Caco-2 (cell line): ENCODE measurements around the gene ABCA4. TPM values are rescaled to one million over a fixed set of nuclear protein-coding genes. Genes with fewer than 3 reads are reported as not detected.

Source experiments
- BruUV-seq: library from RNA; stranded (reverse); fragments of 400-500 nt; replicated peaks from 2 replicates; lab custom pipeline; 2021; lab: Mats Ljungman, UMichigan
- CTCF ChIA-PET: fragments of 300-600 bp; sonication (Branson Sonifier 250); formaldehyde crosslinking; loops from one replicate; lab custom pipeline; 2022; ENCODE audit warnings: antibody characterized with exemption; lab: Charles Lee
- POLR2A ChIA-PET: fragments of 300-600 bp; sonication (Branson Sonifier 250); formaldehyde crosslinking; loops from one replicate; lab custom pipeline; 2022; ENCODE audit warnings: antibody characterized with exemption; lab: Charles Lee
- DNase-seq, 2 experiments: peaks; one replicate each; pipeline versions ENCODE4 v3.0.0 to v3.0.0-alpha.2; 2020 to 2022
- H3K27me3 ChIP-seq: replicated peaks from 2 replicates; pipeline ENCODE4 v1.6.0; 2011; ENCODE audit warnings: low read length; ENCODE audit not compliant: control insufficient read depth, insufficient read depth
- H3K36me3 ChIP-seq: 2 replicates; pipeline ENCODE4 v1.5.1; 2011; ENCODE audit warnings: low read length; ENCODE audit not compliant: control insufficient read depth, insufficient read depth
- H3K4me1 ChIP-seq: fragments of 250-450 bp; sonication (Bioruptor Pico); 2 replicates; pipeline ENCODE4 v1.5.1; 2020; ENCODE audit warnings: mild to moderate bottlenecking
- H3K4me3 ChIP-seq: 2 replicates; pipeline ENCODE4 v1.5.1; 2011; ENCODE audit warnings: low read depth, mild to moderate bottlenecking, control low read depth, low read length
- H3K9me3 ChIP-seq: fragments of 250-450 bp; sonication (Bioruptor Pico); 2 replicates; pipeline ENCODE4 v1.5.1; 2020; ENCODE audit warnings: mild to moderate bottlenecking, moderate library complexity
- H3K27ac Mint-ChIP-seq: one replicate; pipeline ENCODE4 v1.8.0; 2022; ENCODE audit warnings: mixed read lengths; ENCODE audit not compliant: unreplicated experiment
- H3K27me3 Mint-ChIP-seq: one replicate; pipeline ENCODE4 v1.8.0; 2022; ENCODE audit warnings: mixed read lengths; ENCODE audit not compliant: insufficient read depth, unreplicated experiment
- H3K36me3 Mint-ChIP-seq: one replicate; pipeline ENCODE4 v1.8.0; 2022; ENCODE audit warnings: mild to moderate bottlenecking, mixed read lengths; ENCODE audit not compliant: insufficient read depth, unreplicated experiment
- H3K4me1 Mint-ChIP-seq: one replicate; pipeline ENCODE4 v1.8.0; 2022; ENCODE audit warnings: low read depth, mixed read lengths; ENCODE audit not compliant: unreplicated experiment
- H3K4me3 Mint-ChIP-seq: one replicate; pipeline ENCODE4 v1.8.0; 2022; ENCODE audit warnings: mild to moderate bottlenecking, moderate library complexity, mixed read lengths; ENCODE audit not compliant: unreplicated experiment
- H3K9me3 Mint-ChIP-seq: one replicate; pipeline ENCODE4 v1.8.0; 2022; ENCODE audit warnings: mixed read lengths; ENCODE audit not compliant: unreplicated experiment
- CTCF ChIP-seq, 2 experiments: fragments of 200-600 bp in 1 of 2; IDR thresholded peaks; 1 replicate in 1 of 2; 2 replicates in 1 of 2; pipeline versions ENCODE4 v1.5.1 to v1.8.0; 2011 to 2022; ENCODE audit warnings: antibody characterized with exemption in 1 of 2, control low read depth in 1 of 2, inconsistent platforms in 1 of 2, low read depth in 1 of 2, low read length in 1 of 2, mild to moderate bottlenecking in 1 of 2, moderate library complexity in 1 of 2; ENCODE audit not compliant: insufficient read depth in 1 of 2, severe bottlenecking in 1 of 2, unreplicated experiment in 1 of 2
- intact Hi-C: fragments of 100-400 bp; cut with micrococcal nuclease; formaldehyde crosslinking; loops from one replicate; pipeline ENCODE4 v1.10.0; 2022; ENCODE audit not compliant: unreplicated experiment
- total RNA-seq: library from RNA; stranded (reverse); gene quantifications from 2 replicates; pipeline ENCODE4 v1.2.3, GENCODE V29; 2022

The ABCA4 gene
- total RNA-seq, 1 experiment from 2014 or later: 1.8 TPM

- H3K9me3 ChIP-seq: no peaks in the 10 kb centered on the region
- no peaks in the 10 kb centered on the region for H3K36me3 ChIP-seq
- intact Hi-C loops: loop anchor here (1.0 to 2.0 kb wide), 2 partner anchors 10 to 43 kb away; no protein-coding TSS in a partner anchor
- H3K4me3 ChIP-seq: no peak overlapping the region
- H3K9me3 Mint-ChIP-seq: no peaks in the 10 kb centered on the region
- H3K27me3 ChIP-seq: no peaks in the 10 kb centered on the region
- CTCF ChIA-PET: interaction anchor here (1.1 kb wide), 1 partner anchor 44 kb away, joined by 6 read pairs; no protein-coding TSS in a partner anchor
- peaks cover 40% of the 10 kb centered on the region for H3K4me1 ChIP-seq
- no TSS peak for BruUV-seq
- no peaks in the 10 kb centered on the region for H3K27me3 Mint-ChIP-seq
- no peaks in the 10 kb centered on the region for H3K36me3 Mint-ChIP-seq
- no peak for TF ChIP-seq CTCF (IDR thresholded peaks at IDR 0.05; ENCODE audit: insufficient read depth in 1 of 2, low read depth in 1 of 2, low read length in 1 of 2, severe bottlenecking in 1 of 2, unreplicated experiment in 1 of 2)
- no peak overlapping the region for H3K4me3 Mint-ChIP-seq
- peaks cover 23% of the 10 kb centered on the region for H3K4me1 Mint-ChIP-seq
- no peak for DNase-seq
- peak overlapping the region; percentile 91 for H3K27ac Mint-ChIP-seq
- POLR2A ChIA-PET: interaction anchor here (1.1 kb wide), 1 partner anchor 37 kb away, joined by 6 read pairs; no protein-coding TSS in a partner anchor
Observed at GRCh38 chr1:94105957-94106529, 14.9 kb downstream of the ABCA4 start.

GRCh38 chr1:94105581-94105952, 15.4 kb downstream of the ABCA4 start:
- DNase-seq: peak; percentile 45 to 49
- H3K27ac Mint-ChIP-seq: peak overlapping the region; percentile 91
- H3K4me1 ChIP-seq: peaks cover 42% of the 10 kb centered on the region
- no peaks in the 10 kb centered on the region for H3K36me3 Mint-ChIP-seq
- H3K4me3 ChIP-seq: no peak overlapping the region
- peaks cover 28% of the 10 kb centered on the region for H3K4me1 Mint-ChIP-seq
- H3K9me3 ChIP-seq: no peaks in the 10 kb centered on the region
- H3K4me3 Mint-ChIP-seq: peak overlapping the region; percentile 62
- ChIA-PET CTCF (interaction anchor here (1.1 kb wide), 1 partner anchor 44 kb away, joined by 6 read pairs; no protein-coding TSS in a partner anchor), POLR2A (interaction anchor here (0.5 to 1.1 kb wide), 2 partner anchors 12 to 37 kb away, joined by 3 to 6 read pairs; no protein-coding TSS in a partner anchor)
- intact Hi-C loops: loop anchor here (1.0 to 2.0 kb wide), 2 partner anchors 11 to 43 kb away; no protein-coding TSS in a partner anchor
- no TSS peak for BruUV-seq
- H3K36me3 ChIP-seq: no peaks in the 10 kb centered on the region
- H3K27me3 Mint-ChIP-seq: no peaks in the 10 kb centered on the region
- no peak for TF ChIP-seq CTCF (IDR thresholded peaks at IDR 0.05; ENCODE audit: insufficient read depth in 1 of 2, low read depth in 1 of 2, low read length in 1 of 2, severe bottlenecking in 1 of 2, unreplicated experiment in 1 of 2)
- no peaks in the 10 kb centered on the region for H3K27me3 ChIP-seq
- H3K9me3 Mint-ChIP-seq: no peaks in the 10 kb centered on the region

GRCh38 chr1:94104776-94105580, 16.0 kb downstream of the ABCA4 start:
- Mint-ChIP-seq H3K4me3 (peak overlapping the region; percentile 62), H3K36me3 (no peaks in the 10 kb centered on the region), H3K27ac (peak overlapping the region; percentile 91), H3K9me3 (no peaks in the 10 kb centered on the region), H3K4me1 (peaks cover 30% of the 10 kb centered on the region), H3K27me3 (no peaks in the 10 kb centered on the region)
- Histone ChIP-seq H3K27me3 (no peaks in the 10 kb centered on the region), H3K4me3 (no peak overlapping the region), H3K36me3 (no peaks in the 10 kb centered on the region), H3K4me1 (peaks cover 48% of the 10 kb centered on the region), H3K9me3 (no peaks in the 10 kb centered on the region)
- intact Hi-C loops: loop anchor here (1.0 to 2.0 kb wide), 2 partner anchors 11 to 42 kb away; no protein-coding TSS in a partner anchor
- ChIA-PET POLR2A (interaction anchor here (0.5 to 1.1 kb wide), 2 partner anchors 12 to 36 kb away, joined by 3 to 6 read pairs; no protein-coding TSS in a partner anchor), CTCF (interaction anchor here (0.5 to 1.1 kb wide), 2 partner anchors 43 to 351 kb away, joined by 5 to 6 read pairs; no protein-coding TSS in a partner anchor)
- DNase-seq: no peak
- BruUV-seq: no TSS peak
- no peak for TF ChIP-seq CTCF (IDR thresholded peaks at IDR 0.05; ENCODE audit: insufficient read depth in 1 of 2, low read depth in 1 of 2, low read length in 1 of 2, severe bottlenecking in 1 of 2, unreplicated experiment in 1 of 2)
